ENCODE data around the gene PLD5. TPM values are rescaled to one million over a fixed set of nuclear protein-coding genes. Genes with fewer than 3 reads are reported as not detected.
"Not testable (repeated sequence)": the region's sequence is repeated elsewhere in the genome, so short reads cannot be mapped to it uniquely, and the experiment has no call there.

PLD5 gene
- total RNA-seq, 1 donor from 2014 or later = 0.96 TPM

DNA sequence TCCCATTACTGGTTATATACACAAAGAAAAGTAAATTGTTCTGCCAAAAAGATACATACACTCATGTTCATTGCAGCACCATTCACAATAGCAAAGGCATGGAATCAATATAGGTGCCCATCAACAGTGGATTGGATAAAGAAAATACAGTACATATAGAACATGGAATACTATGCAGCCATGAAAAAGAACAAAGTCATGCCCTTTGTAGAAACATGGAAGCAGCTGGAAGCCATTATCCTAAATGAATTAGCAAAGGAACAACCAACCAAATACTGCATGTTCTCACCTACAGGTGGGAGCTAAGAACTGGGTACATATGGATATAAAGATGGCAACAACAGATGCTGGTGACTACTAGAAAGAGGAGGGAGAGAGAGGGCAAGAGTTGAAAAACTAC lies 132.6 kb downstream of the PLD5 start:
- Mint-ChIP-seq H3K4me1 (ENCODE audit: low read depth, unreplicated experiment) (no peaks in the 10 kb centered on the region), H3K36me3 (ENCODE audit: unreplicated experiment) (no peaks in the 10 kb centered on the region), H3K27me3 (ENCODE audit: unreplicated experiment) (peaks cover 2% of the 10 kb centered on the region), H3K27ac (ENCODE audit: unreplicated experiment) (no peak overlapping the region), H3K9me3 (ENCODE audit: unreplicated experiment) (no peaks in the 10 kb centered on the region), H3K4me3 (ENCODE audit: unreplicated experiment) (no peak overlapping the region)
- TF ChIP-seq, protein P1, sequence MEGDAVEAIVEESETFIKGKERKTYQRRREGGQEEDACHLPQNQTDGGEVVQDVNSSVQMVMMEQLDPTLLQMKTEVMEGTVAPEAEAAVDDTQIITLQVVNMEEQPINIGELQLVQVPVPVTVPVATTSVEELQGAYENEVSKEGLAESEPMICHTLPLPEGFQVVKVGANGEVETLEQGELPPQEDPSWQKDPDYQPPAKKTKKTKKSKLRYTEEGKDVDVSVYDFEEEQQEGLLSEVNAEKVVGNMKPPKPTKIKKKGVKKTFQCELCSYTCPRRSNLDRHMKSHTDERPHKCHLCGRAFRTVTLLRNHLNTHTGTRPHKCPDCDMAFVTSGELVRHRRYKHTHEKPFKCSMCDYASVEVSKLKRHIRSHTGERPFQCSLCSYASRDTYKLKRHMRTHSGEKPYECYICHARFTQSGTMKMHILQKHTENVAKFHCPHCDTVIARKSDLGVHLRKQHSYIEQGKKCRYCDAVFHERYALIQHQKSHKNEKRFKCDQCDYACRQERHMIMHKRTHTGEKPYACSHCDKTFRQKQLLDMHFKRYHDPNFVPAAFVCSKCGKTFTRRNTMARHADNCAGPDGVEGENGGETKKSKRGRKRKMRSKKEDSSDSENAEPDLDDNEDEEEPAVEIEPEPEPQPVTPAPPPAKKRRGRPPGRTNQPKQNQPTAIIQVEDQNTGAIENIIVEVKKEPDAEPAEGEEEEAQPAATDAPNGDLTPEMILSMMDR (IDR thresholded peaks at IDR 0.05; ENCODE audit: partially characterized antibody, unreplicated experiment) = no peak
- DNase-seq = no peak

DNA sequence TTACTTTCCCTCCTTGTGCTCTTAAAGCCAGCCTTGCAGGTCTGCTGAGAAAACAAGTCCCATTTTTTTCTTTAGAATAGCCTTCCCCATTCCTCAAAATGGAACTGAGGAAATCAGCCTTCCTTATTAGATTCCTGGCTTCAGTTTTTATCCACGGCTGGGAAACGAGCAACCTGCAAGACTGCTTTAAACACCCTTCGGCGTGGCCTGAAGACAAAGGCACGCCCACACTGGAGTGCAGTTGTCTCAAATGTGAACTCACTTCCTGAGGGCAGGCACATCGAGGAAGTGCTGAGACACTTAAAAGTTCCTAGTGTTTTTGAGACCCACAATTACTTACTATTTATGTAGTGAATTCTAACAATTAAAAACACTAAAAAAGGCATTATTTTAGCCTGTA lies 148.4 kb downstream of the PLD5 start:
- not testable (repeated sequence) for DNase-seq; H3K9me3 Mint-ChIP-seq (ENCODE audit: unreplicated experiment); H3K27me3 Mint-ChIP-seq (ENCODE audit: unreplicated experiment); H3K27ac Mint-ChIP-seq (ENCODE audit: unreplicated experiment); H3K4me1 Mint-ChIP-seq (ENCODE audit: low read depth, unreplicated experiment); H3K4me3 Mint-ChIP-seq (ENCODE audit: unreplicated experiment); H3K36me3 Mint-ChIP-seq (ENCODE audit: unreplicated experiment)

DNA sequence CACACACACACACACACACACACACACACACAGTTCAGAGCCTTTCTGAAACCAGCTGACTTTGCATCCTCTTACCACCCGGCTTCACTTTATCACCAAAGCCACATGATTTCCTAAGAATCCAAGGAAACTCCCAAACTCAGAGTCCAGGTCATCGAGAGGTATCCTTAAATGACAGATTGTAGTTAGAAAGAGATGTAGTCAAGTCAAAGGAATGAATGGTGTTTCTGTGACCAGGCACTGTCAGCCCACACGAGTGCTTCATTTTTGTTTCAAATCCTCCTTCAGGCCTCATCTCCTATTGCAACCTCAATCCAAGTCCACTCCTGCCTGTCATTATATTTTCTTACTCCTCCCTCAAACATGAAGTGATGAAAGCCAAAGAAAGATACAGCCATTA lies 174.1 kb downstream of the PLD5 start:
- not testable (repeated sequence) for H3K36me3 Mint-ChIP-seq (ENCODE audit: unreplicated experiment); H3K27me3 Mint-ChIP-seq (ENCODE audit: unreplicated experiment); H3K27ac Mint-ChIP-seq (ENCODE audit: unreplicated experiment); DNase-seq; H3K4me3 Mint-ChIP-seq (ENCODE audit: unreplicated experiment); H3K4me1 Mint-ChIP-seq (ENCODE audit: low read depth, unreplicated experiment); H3K9me3 Mint-ChIP-seq (ENCODE audit: unreplicated experiment)

DNA sequence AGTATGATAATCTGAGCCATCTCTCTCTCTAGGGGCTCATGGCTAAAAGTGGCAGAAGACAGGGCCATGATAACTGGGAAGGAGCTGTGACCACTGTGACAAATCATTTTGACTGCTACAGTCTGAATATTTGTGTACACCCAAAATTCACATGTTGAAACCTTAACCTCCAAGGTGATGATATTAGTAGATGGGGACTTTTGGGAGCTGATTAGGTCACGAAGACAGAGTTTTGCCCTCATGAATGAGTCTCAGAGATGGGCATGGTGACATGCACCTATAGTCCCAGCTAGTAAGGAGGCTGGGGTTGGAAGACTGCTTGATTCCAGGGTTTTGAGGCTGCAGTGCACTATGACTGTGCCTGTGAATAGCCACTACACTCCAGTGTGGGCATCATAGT lies 174.9 kb downstream of the PLD5 start:
- no peak for DNase-seq
- Mint-ChIP-seq H3K27me3 (ENCODE audit: unreplicated experiment) (no peaks in the 10 kb centered on the region), H3K4me3 (ENCODE audit: unreplicated experiment) (no peak overlapping the region), H3K4me1 (ENCODE audit: low read depth, unreplicated experiment) (no peaks in the 10 kb centered on the region), H3K9me3 (ENCODE audit: unreplicated experiment) (no peaks in the 10 kb centered on the region), H3K36me3 (ENCODE audit: unreplicated experiment) (no peaks in the 10 kb centered on the region), H3K27ac (ENCODE audit: unreplicated experiment) (no peak overlapping the region)
- TF ChIP-seq, protein P1 (IDR thresholded peaks at IDR 0.05; ENCODE audit: partially characterized antibody, unreplicated experiment) = no peak

DNA sequence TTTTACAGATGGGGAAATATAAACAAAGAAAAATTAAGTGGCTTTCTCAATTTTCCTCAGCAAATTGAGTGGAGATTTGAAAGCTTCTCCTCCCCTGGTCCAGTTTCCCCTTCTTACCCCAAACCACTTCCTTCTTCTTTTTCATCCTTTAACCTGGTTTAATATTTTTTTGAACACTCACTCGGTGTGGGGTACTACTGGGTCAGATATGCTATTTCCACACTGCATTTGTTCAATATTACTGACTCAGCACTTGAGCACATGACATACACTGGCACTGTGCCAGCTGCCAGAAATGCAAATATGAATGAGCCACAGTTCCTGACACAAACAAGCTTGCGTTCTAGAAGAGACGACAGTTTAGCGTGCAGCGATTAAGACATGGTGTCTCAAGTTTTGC lies 193.6 kb downstream of the PLD5 start:
- not testable (repeated sequence) for H3K4me3 Mint-ChIP-seq (ENCODE audit: unreplicated experiment); H3K36me3 Mint-ChIP-seq (ENCODE audit: unreplicated experiment); H3K27me3 Mint-ChIP-seq (ENCODE audit: unreplicated experiment); H3K27ac Mint-ChIP-seq (ENCODE audit: unreplicated experiment); H3K4me1 Mint-ChIP-seq (ENCODE audit: low read depth, unreplicated experiment); DNase-seq; H3K9me3 Mint-ChIP-seq (ENCODE audit: unreplicated experiment)

DNA sequence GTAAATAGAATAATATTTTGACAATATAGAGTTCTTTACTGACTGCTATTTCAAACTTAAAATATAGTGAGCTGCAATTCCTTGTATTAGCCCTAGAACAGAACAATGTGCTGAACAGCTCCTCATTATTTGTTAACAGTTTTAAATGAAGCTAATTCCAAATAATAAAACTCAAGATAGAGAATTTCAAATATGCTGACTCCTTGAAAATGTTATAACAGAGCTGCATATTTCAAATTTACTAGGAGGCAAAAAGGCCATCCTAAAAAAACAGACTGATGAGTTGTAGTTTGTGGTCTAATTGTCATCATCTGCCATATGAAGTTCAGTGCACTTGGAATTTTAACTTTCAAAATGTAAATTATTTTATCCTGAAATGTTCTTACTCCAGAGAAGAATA lies 197.1 kb downstream of the PLD5 start:
- H3K36me3 Mint-ChIP-seq (ENCODE audit: unreplicated experiment); H3K27ac Mint-ChIP-seq (ENCODE audit: unreplicated experiment); H3K4me1 Mint-ChIP-seq (ENCODE audit: low read depth, unreplicated experiment); H3K9me3 Mint-ChIP-seq (ENCODE audit: unreplicated experiment); H3K27me3 Mint-ChIP-seq (ENCODE audit: unreplicated experiment); H3K4me3 Mint-ChIP-seq (ENCODE audit: unreplicated experiment); DNase-seq: not testable (repeated sequence)

DNA sequence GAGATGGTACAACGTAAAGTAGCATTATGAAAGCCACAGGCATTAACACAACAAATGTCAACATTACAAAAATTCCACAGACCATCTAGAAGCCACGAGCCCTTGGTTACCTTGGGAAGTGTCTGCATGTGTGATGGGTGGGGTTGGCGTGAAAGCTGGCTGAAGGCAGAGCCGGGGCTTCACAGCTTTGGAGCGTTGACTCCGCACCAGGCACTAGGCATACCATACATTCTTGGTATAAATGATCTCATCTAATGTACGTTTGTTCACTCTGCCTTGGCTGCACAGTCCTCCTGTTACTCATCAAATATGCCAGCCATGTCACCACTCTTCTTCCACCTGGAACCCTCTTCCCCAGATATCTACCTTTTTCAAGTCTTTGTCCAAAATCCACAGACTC lies 202.5 kb downstream of the PLD5 start:
- not testable (repeated sequence) for DNase-seq; H3K27ac Mint-ChIP-seq (ENCODE audit: unreplicated experiment); H3K4me1 Mint-ChIP-seq (ENCODE audit: low read depth, unreplicated experiment); H3K9me3 Mint-ChIP-seq (ENCODE audit: unreplicated experiment); H3K36me3 Mint-ChIP-seq (ENCODE audit: unreplicated experiment); H3K27me3 Mint-ChIP-seq (ENCODE audit: unreplicated experiment); H3K4me3 Mint-ChIP-seq (ENCODE audit: unreplicated experiment)

DNA sequence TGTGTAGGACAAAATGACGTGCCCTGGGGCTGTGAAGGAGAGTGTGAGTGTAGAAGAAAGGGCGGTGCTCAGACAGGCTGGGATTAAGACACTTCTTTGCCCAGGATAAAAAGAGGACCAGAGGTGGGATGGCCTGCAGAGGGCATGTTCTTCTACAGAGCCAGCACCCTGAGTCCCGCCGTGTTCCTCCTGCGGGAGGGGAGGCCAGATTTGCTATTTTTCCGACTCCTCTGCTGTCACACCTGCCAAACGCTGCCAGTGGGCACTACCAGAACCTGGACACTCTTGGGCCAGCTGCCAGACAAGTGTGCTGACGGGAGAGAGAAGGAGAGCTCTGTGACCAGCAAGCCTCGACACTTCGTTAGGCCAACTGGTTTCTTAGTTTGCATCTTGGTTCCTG lies 206.4 kb downstream of the PLD5 start:
- H3K36me3 Mint-ChIP-seq (ENCODE audit: unreplicated experiment) = no peaks in the 10 kb centered on the region
- H3K4me3 Mint-ChIP-seq (ENCODE audit: unreplicated experiment) = no peak overlapping the region
- H3K27ac Mint-ChIP-seq (ENCODE audit: unreplicated experiment) = no peak overlapping the region
- TF ChIP-seq, protein P1 (IDR thresholded peaks at IDR 0.05; ENCODE audit: partially characterized antibody, unreplicated experiment) = no peak
- no peaks in the 10 kb centered on the region for H3K4me1 Mint-ChIP-seq (ENCODE audit: low read depth, unreplicated experiment)
- no peak for DNase-seq
- H3K9me3 Mint-ChIP-seq (ENCODE audit: unreplicated experiment) = no peaks in the 10 kb centered on the region
- peaks cover 2% of the 10 kb centered on the region for H3K27me3 Mint-ChIP-seq (ENCODE audit: unreplicated experiment)

DNA sequence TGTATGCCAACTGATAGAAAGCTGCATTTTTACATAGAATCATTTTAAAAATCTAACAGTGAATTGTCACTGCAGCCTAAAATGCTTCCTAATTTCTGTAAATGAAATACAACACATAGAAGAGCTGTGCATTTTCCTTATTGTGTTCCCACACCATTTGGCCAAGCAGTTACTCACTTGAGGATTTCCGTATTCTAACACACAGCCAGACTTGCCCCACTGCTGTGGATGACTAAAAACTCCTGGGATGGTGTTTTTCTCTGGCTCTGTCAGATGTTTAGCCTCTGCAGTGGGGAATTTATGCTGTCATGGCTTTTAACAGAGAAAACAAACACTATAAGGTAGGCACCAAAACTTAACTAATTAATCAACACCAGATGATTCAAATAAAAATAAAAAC lies 209.6 kb downstream of the PLD5 start:
- H3K36me3 Mint-ChIP-seq (ENCODE audit: unreplicated experiment); H3K9me3 Mint-ChIP-seq (ENCODE audit: unreplicated experiment); H3K27ac Mint-ChIP-seq (ENCODE audit: unreplicated experiment); H3K27me3 Mint-ChIP-seq (ENCODE audit: unreplicated experiment); H3K4me1 Mint-ChIP-seq (ENCODE audit: low read depth, unreplicated experiment); DNase-seq; H3K4me3 Mint-ChIP-seq (ENCODE audit: unreplicated experiment): not testable (repeated sequence)

DNA sequence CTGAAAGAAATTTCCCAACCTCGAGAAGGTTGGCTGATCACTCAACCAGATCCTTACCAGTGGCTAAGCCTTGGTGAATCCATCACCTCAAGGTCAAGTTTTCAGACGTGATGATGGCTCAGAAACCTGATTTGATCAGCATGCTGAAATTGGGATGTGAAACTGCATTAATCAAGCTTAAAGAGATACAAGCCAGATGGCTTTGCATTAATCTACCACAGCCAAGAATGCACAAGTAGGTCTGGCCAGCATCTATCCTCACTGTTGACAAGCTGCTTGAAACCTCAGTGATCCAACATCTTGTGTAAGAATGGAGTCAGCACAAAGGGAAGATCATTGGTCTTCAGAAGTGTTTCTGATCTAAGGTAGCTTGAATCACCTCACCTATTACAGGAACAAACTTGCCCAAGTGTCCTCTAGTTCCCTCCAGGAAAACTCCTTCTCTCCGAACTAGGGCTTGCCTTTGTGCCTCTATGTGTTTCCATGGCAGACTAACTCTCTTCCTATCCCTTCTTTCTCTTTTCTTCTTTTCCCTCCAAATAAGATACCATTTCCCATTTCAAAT lies 210.3 kb downstream of the PLD5 start:
- not testable (repeated sequence) for H3K9me3 Mint-ChIP-seq (ENCODE audit: unreplicated experiment); H3K4me3 Mint-ChIP-seq (ENCODE audit: unreplicated experiment); H3K36me3 Mint-ChIP-seq (ENCODE audit: unreplicated experiment); H3K27me3 Mint-ChIP-seq (ENCODE audit: unreplicated experiment); DNase-seq; H3K4me1 Mint-ChIP-seq (ENCODE audit: low read depth, unreplicated experiment)
- peak overlapping the region; percentile 13 for H3K27ac Mint-ChIP-seq (ENCODE audit: unreplicated experiment)

All from glutamatergic neuron (in vitro differentiated cells).